Endothelial cell of umbilical vein (primary cell): ENCODE results near the gene RBM17. TPM values are rescaled to one million over a fixed set of nuclear protein-coding genes. Genes with fewer than 3 reads are reported as not detected.

Experiments
- BruUV-seq: library from RNA; stranded (reverse); fragments of 400-500 nt; replicated peaks from 2 replicates; lab custom pipeline; 2021; lab: Mats Ljungman, UMichigan
- CTCF ChIA-PET: fragments of 300-600, 350-600 bp; sonication (Branson Sonifier 250); formaldehyde crosslinking; loops from one replicate; lab custom pipeline; 2021; ENCODE audit warnings: antibody characterized with exemption, inconsistent platforms; lab: Charles Lee
- POLR2A ChIA-PET: fragments of 300-600, 350-600 bp; sonication (Branson Sonifier 250); formaldehyde crosslinking; loops from one replicate; lab custom pipeline; 2021; ENCODE audit warnings: antibody characterized with exemption, inconsistent platforms; lab: Charles Lee
- DNase-seq: peaks from one replicate; pipeline ENCODE4 v3.0.0-alpha.2; 2011; ENCODE audit warnings: low read depth, low spot score
- FAIRE-seq: peaks from 2 replicates; lab custom pipeline; 2011; peaks lifted over from hg19 to GRCh38; lab: Jason Lieb, UNC
- H2AFZ ChIP-seq: 2 replicates; pipeline ENCODE4 v1.6.0; 2012; ENCODE audit warnings: low read depth, low read length, control low read depth, inconsistent platforms
- H3K27ac ChIP-seq: 2 replicates; pipeline ENCODE4 v1.5.1; 2011; ENCODE audit warnings: low read depth, mild to moderate bottlenecking, control low read depth, low read length, moderate library complexity; ENCODE audit not compliant: insufficient read depth
- H3K27me3 ChIP-seq, 2 experiments: 2 replicates each; pipeline versions ENCODE4 v1.6.0 to v1.6.1; 2011; ENCODE audit warnings: low read length in 2 of 2, mixed read lengths in 1 of 2; ENCODE audit not compliant: control insufficient read depth in 2 of 2, insufficient read depth in 2 of 2
- H3K36me3 ChIP-seq, 2 experiments: 2 replicates in 1 of 2; 3 replicates in 1 of 2; pipeline ENCODE4 v1.5.1; 2011; ENCODE audit warnings: low read length in 2 of 2, mild to moderate bottlenecking in 1 of 2, moderate library complexity in 1 of 2; ENCODE audit not compliant: control insufficient read depth in 2 of 2, insufficient read depth in 2 of 2; ENCODE audit errors: extremely low read depth in 1 of 2
- H3K4me1 ChIP-seq: 3 replicates; pipeline ENCODE4 v1.5.1; 2011; ENCODE audit warnings: mild to moderate bottlenecking, low read length; ENCODE audit not compliant: control insufficient read depth, insufficient read depth; ENCODE audit errors: extremely low read depth
- H3K4me2 ChIP-seq: 2 replicates; pipeline ENCODE4 v1.6.1; 2011; ENCODE audit warnings: low read length, control low read depth, mixed read lengths; ENCODE audit not compliant: insufficient read depth
- H3K4me3 ChIP-seq, 3 experiments: fragments of 200-600 bp in 1 of 3; sonication (generic), shearing (Covaris generic) in 1 of 3; replicated peaks in 1 of 3; 2 replicates each; pipeline ENCODE4 v1.5.1; 2011 to 2016; ENCODE audit warnings: control low read depth in 3 of 3, low read length in 3 of 3, mild to moderate bottlenecking in 2 of 3, inconsistent platforms in 1 of 3, low read depth in 1 of 3, moderate library complexity in 1 of 3; ENCODE audit not compliant: insufficient read depth in 1 of 3
- H3K79me2 ChIP-seq: 2 replicates; pipeline ENCODE4 v1.6.0; 2012; ENCODE audit warnings: low read length, inconsistent platforms; ENCODE audit not compliant: control insufficient read depth, insufficient read depth
- H3K9ac ChIP-seq: replicated peaks from 2 replicates; pipeline ENCODE3; 2011; ENCODE audit warnings: low read length, control low read depth; ENCODE audit not compliant: insufficient read depth; ENCODE audit errors: extremely low read depth
- H3K9me1 ChIP-seq: replicated peaks from 3 replicates; pipeline ENCODE4 v1.6.0; 2011; ENCODE audit warnings: mild to moderate bottlenecking, low read length; ENCODE audit not compliant: control insufficient read depth, insufficient read depth; ENCODE audit errors: extremely low read depth
- H3K9me3 ChIP-seq: replicated peaks from 2 replicates; pipeline ENCODE4 v1.5.1; 2012; ENCODE audit warnings: low read length, inconsistent platforms; ENCODE audit not compliant: control insufficient read depth, insufficient read depth
- H4K20me1 ChIP-seq: replicated peaks from 2 replicates; pipeline ENCODE3; 2011; ENCODE audit warnings: mild to moderate bottlenecking, low read length; ENCODE audit not compliant: control insufficient read depth, insufficient read depth; ENCODE audit errors: extremely low read depth
- EZH2 ChIP-seq: IDR thresholded peaks from 2 replicates; pipeline ENCODE4 v1.6.1; 2012; ENCODE audit warnings: borderline replicate concordance, low read depth, mild to moderate bottlenecking, moderate library complexity, low read length, inconsistent platforms; ENCODE audit not compliant: severe bottlenecking
- FOS ChIP-seq: IDR thresholded peaks from 2 replicates; pipeline ENCODE4 v1.6.1; 2011; ENCODE audit warnings: mild to moderate bottlenecking, low read length, moderate library complexity, borderline replicate concordance; ENCODE audit not compliant: insufficient read depth
- GATA2 ChIP-seq: IDR thresholded peaks from 2 replicates; pipeline ENCODE4 v1.7.0; 2011; ENCODE audit warnings: low read depth, mild to moderate bottlenecking, moderate library complexity, mixed read lengths, low read length; ENCODE audit not compliant: insufficient read length, insufficient read depth
- JUN ChIP-seq: IDR thresholded peaks from 2 replicates; pipeline ENCODE4 v1.6.1; 2011; ENCODE audit warnings: borderline replicate concordance, low read depth; ENCODE audit not compliant: insufficient read length, insufficient read depth
- MYC ChIP-seq: IDR thresholded peaks from one replicate; pipeline ENCODE4 v1.6.1; 2011; ENCODE audit warnings: mild to moderate bottlenecking, low read depth, low read length
- POLR2A ChIP-seq: IDR thresholded peaks from 2 replicates; pipeline ENCODE4 v1.6.1; 2012; ENCODE audit warnings: low read depth, mild to moderate bottlenecking, control low read depth, low read length
- dilution Hi-C: fragments of 300-500 bp; cut with MboI; formaldehyde crosslinking; loops from one replicate; pipeline ENCODE4 v1.15.0; 2019; ENCODE audit warnings: low sequenced_read_pairs; ENCODE audit not compliant: extremely low pct_ligation_motif_present
- intact Hi-C: fragments of 100-400 bp; cut with micrococcal nuclease; formaldehyde crosslinking; loops from one replicate; pipeline ENCODE4 v1.10.0; 2022
- polyA plus RNA-seq, 4 experiments: library from polyadenylated mRNA; depleted of rRNA in 3 of 4; stranded (reverse) in 3 of 4; unstranded in 1 of 4; fragments of >200 nt; gene quantifications; 2 replicates each; pipeline versions ENCODE4 v1.2.1 to v1.2.3, GENCODE V29; 2011 to 2012; ENCODE audit warnings: missing spikeins in 1 of 4
- total RNA-seq: library from RNA; stranded (reverse); gene quantifications from 2 replicates; pipeline ENCODE4 v1.2.3, GENCODE V29; 2021
- TF ChIP-seq, protein P1 (sequence below): IDR thresholded peaks from 2 replicates; pipeline ENCODE4 v1.6.1; 2011; ENCODE audit not compliant: insufficient read depth, insufficient read length
- TF ChIP-seq, protein P2 (sequence below), 2 donors: IDR thresholded peaks; 1 replicate in 1 of 2; 2 replicates in 1 of 2; pipeline ENCODE4 v1.5.1; 2011; ENCODE audit warnings: low read length in 2 of 2, mild to moderate bottlenecking in 2 of 2, moderate library complexity in 2 of 2, control low read depth in 1 of 2, inconsistent platforms in 1 of 2, low read depth in 1 of 2; ENCODE audit not compliant: insufficient read depth in 1 of 2; ENCODE audit errors: extremely low read depth in 1 of 2

RBM17 gene
- total and polyA plus RNA-seq, 2 donors (not counting 3 experiments of a cell fraction or from before 2014, with no cell fraction given) = 23.1 to 148 TPM

DNA sequence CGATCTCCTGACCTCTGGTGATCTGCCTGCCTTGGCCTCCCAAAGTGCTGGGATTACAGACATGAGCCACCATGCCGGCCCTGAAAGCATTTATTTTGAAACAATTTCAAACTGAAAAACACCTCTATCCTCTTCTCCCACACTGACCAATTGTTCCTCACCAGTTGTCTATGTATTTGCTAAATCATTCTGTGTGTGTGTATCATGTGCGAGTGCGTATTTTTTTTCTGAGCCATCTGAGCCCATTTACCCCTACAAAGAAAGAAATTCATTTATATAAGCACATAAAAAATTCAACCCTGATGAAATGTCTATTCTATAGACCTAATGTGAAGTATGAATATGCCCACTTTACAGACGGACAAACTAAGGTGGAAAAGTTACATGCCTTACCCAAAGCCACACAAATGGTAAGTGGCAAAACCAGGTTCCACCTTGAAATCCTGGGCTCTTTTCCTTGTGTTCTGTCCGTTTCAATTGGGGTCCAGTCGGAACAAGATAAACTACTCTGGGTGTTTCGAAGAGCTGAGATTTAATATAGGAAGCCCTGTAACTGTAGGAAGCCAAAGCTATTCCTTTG, 46.8 kb downstream of the RBM17 start:
- H3K4me3 ChIP-seq = no peak overlapping the region
- ChIA-PET POLR2A (interaction anchor here (0.9 kb wide), 1 partner anchor 8 kb away, joined by 6 read pairs; no protein-coding TSS in a partner anchor), CTCF (interaction anchor here (0.9 to 2.3 kb wide), 7 partner anchors 9 to 266 kb away, joined by 4 to 15 read pairs (median 4); partner anchors contain the start of gene PFKFB3)
- no peak overlapping the region for H3K9ac ChIP-seq
- no peaks in the 10 kb centered on the region for H4K20me1 ChIP-seq
- no peak overlapping the region for H2AFZ ChIP-seq
- FAIRE-seq (no peak), DNase-seq (no peak)
- no peak overlapping the region for H3K27ac ChIP-seq
- H3K36me3 ChIP-seq = no peaks in the 10 kb centered on the region
- TF ChIP-seq POLR2A (no peak), MYC (no peak), JUN (no peak), EZH2 (no peak), FOS (no peak), GATA2 (no peak)
- TF ChIP-seq, protein P1, sequence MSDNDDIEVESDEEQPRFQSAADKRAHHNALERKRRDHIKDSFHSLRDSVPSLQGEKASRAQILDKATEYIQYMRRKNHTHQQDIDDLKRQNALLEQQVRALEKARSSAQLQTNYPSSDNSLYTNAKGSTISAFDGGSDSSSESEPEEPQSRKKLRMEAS = no peak
- TF ChIP-seq, protein P2, sequence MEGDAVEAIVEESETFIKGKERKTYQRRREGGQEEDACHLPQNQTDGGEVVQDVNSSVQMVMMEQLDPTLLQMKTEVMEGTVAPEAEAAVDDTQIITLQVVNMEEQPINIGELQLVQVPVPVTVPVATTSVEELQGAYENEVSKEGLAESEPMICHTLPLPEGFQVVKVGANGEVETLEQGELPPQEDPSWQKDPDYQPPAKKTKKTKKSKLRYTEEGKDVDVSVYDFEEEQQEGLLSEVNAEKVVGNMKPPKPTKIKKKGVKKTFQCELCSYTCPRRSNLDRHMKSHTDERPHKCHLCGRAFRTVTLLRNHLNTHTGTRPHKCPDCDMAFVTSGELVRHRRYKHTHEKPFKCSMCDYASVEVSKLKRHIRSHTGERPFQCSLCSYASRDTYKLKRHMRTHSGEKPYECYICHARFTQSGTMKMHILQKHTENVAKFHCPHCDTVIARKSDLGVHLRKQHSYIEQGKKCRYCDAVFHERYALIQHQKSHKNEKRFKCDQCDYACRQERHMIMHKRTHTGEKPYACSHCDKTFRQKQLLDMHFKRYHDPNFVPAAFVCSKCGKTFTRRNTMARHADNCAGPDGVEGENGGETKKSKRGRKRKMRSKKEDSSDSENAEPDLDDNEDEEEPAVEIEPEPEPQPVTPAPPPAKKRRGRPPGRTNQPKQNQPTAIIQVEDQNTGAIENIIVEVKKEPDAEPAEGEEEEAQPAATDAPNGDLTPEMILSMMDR (IDR thresholded peaks at IDR 0.05; ENCODE audit: extremely low read depth in 1 of 2, insufficient read depth in 1 of 2, low read depth in 1 of 2, low read length in 2 of 2) = no peak
- H3K79me2 ChIP-seq = no peaks in the 10 kb centered on the region
- peaks cover 2 to 9% of the 10 kb centered on the region in 2 experiments for H3K27me3 ChIP-seq
- peaks cover 5% of the 10 kb centered on the region for H3K4me1 ChIP-seq
- intact Hi-C loops = no loop called here
- H3K4me2 ChIP-seq = no peak overlapping the region
- H3K9me1 ChIP-seq = no peaks in the 10 kb centered on the region
- dilution Hi-C loops = no loop called here
- no TSS peak for BruUV-seq
- no peaks in the 10 kb centered on the region for H3K9me3 ChIP-seq
